ENCODE measurements around the gene HOXC6.
"Not testable (repeated sequence)": the region's sequence is repeated elsewhere in the genome, so short reads cannot be mapped to it uniquely, and the experiment has no call there.

Gene HOXC6

GRCh38 chr12:54053003-54053750, 24.9 kb downstream of the HOXC6 start:
- DNase-seq (ENCODE audit: low spot score) = peak; percentile 60

DNA sequence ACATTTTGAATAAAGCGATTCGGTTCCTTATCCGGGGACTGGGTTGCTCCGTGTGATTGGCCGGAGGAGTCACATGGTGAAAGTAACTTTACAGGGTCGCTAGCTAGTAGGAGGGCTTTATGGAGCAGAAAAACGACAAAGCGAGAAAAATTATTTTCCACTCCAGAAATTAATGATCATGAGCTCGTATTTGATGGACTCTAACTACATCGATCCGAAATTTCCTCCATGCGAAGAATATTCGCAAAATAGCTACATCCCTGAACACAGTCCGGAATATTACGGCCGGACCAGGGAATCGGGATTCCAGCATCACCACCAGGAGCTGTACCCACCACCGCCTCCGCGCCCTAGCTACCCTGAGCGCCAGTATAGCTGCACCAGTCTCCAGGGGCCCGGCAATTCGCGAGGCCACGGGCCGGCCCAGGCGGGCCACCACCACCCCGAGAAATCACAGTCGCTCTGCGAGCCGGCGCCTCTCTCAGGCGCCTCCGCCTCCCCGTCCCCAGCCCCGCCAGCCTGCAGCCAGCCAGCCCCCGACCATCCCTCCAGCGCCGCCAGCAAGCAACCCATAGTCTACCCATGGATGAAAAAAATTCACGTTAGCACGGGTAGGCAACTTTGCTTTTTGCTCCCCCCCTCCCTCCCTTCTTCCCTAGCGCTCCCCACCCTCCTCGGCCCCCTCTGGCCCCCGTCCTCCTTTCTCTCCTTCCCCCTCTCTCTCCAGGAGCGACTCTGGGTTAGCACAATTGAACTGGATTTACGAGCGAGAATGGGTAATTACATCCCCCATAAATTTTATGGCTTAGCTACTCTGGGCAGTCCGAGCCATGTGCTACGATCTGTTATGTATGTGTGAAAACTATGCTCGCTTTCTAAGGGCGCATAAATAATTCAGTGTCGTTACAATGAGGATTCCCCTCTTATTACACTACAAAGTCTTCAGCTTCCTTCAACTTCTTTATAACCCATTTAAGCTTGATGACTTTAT, 25.8 kb downstream of the HOXC6 start, which contains the start of gene HOXC4:
TSS of gene HOXC4 (plus strand) at position 85 of the 991 bp plus-strand sequence. CDS start at position 173, 88 bp downstream.
- peak; percentile 64 for DNase-seq (ENCODE audit: low spot score)

DNA sequence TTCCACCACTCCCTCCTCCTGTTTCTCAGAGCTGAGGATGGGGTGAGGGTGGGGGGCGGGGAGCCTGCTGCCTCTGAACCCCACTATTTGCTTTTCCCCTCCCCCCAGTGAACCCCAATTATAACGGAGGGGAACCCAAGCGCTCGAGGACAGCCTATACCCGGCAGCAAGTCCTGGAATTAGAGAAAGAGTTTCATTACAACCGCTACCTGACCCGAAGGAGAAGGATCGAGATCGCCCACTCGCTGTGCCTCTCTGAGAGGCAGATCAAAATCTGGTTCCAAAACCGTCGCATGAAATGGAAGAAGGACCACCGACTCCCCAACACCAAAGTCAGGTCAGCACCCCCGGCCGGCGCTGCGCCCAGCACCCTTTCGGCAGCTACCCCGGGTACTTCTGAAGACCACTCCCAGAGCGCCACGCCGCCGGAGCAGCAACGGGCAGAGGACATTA, 26.5 kb downstream of the HOXC6 start:
- no peak for DNase-seq (ENCODE audit: low spot score)

DNA sequence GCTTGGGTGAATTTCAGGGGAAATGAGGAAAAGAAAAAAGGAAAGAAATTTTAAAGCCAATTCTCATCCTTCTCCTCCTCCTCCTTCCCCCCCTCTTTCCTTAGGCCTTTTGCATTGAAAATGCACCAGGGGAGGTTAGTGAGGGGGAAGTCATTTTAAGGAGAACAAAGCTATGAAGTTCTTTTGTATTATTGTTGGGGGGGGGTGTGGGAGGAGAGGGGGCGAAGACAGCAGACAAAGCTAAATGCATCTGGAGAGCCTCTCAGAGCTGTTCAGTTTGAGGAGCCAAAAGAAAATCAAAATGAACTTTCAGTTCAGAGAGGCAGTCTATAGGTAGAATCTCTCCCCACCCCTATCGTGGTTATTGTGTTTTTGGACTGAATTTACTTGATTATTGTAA, 27.3 kb downstream of the HOXC6 start:
- DNase-seq (ENCODE audit: low spot score) = no peak

DNA sequence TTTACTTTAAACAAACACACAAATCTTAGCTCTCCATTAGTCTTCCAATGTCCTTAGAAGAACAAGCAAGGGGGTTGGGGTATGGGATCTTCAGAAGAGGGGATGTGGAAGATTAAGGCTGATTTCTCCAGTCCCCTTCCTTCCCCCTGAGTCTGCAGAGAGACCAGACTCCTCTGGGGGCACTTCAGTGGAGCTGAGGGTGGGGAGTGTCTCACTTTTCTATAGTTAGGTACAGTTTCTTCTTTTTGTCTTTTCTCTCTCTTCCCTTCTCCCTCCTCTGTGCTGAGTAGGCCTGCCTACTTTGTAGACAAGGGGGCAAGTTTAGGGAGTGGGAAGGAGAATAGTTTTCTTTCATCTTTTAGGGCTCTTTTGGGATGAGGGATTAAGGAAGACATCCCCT, 27.9 kb downstream of the HOXC6 start:
- DNase-seq (ENCODE audit: low spot score) = no peak

GRCh38 chr12:54058128-54058768, 30.0 kb downstream of the HOXC6 start:
- DNase-seq (ENCODE audit: low spot score) = no peak

- DNase-seq (ENCODE audit: low spot score) = no peak
Observed at GRCh38 chr12:54059668-54060067, 31.4 kb downstream of the HOXC6 start.

DNA sequence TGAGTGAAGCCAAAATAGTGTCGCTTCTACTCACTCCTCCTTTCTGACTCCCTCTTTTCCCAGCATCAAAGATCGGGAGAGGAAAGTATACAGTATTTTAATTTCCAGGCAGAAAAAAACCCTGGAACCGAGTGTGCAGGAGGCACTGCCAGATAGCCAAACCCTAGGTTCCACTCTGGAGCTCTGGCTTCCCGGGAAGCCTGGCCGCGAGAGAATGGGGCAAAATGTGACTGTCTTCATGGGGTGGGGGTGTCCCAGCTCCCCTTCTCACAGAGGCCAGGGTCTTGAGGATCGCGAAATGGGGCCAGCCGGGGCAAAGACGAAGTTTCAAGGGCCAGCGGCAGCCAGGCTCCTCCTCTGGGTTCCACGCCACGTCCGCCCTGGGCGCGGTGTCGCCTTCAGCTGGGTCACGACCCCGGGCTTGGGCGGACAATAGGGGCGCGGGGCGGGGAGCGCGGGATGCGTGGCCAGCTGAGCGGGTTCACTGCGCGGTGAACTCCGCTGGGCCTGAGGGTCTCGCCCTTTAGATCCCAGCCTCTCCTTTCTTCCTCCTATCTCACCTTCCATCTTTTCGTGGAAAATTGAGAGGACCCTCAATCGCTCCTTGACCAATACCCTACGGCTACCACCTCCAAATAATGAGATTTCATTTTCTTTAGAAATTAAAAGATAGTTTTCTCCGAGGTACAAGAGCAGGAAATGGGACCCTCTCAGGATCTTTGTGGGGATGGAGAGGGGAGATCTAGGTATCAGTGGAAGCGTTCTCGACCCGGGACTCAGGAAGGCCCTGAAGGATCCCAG, 32.1 kb downstream of the HOXC6 start:
- DNase-seq (ENCODE audit: low spot score) = no peak

- DNase-seq (ENCODE audit: low spot score) = no peak
Observed at GRCh38 chr12:54060975-54061778, 32.9 kb downstream of the HOXC6 start.

DNA sequence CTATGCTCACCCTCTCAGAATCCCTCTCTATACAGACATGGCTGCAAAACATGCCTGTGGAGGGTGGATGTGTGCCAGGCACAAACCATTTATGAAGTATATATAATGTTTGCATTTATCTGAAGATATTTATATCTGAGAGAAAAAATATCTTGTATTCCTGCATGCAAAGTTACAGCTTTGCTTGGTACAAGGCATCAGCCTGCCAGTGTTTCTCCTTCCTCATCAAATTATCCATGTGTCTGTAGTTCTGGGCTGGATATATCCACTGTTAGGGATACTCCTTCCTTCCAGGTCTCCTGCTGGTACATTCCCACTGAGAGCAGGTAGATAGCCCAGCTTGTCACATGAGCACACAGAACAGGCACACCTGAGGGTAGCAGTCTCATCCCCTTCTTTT, 37.4 kb downstream of the HOXC6 start:
- DNase-seq (ENCODE audit: low spot score) = no peak

GRCh38 chr12:54066408-54066807, 38.2 kb downstream of the HOXC6 start:
- DNase-seq (ENCODE audit: low spot score) = no peak

DNA sequence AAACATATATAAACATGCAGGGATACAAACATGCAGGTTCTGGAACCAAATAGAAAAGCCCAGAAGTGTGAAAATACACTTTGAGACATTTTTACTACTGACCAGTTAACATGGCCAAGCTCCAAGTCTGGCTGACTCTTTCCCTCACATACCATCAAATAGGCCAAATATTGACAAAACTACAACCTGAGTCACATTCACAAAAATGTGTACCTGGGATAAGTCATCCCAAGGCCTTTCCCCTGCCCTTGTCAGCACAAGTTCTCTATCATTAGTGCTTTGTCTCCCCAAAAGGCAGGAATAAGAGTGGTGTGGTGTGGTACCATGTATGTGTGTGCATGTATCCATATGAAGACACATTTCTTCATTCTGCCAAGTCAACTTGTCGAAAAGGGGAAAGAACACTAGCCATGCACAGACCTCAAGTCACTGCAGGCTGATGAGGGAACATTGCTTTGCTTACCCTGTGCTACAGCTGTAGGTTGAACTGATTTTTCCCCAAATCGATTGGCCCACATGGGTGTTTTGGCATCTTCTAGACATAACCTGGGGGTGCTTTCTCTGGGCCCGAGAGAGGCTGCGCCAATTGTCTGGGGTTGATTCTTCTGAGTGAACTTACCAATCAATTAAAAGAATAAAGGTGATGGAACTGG, 40.3 kb downstream of the HOXC6 start:
- DNase-seq (ENCODE audit: low spot score) = no peak

- peak; percentile 58 for DNase-seq (ENCODE audit: low spot score)
Observed at GRCh38 chr12:54071942-54072341, 43.7 kb downstream of the HOXC6 start.

DNA sequence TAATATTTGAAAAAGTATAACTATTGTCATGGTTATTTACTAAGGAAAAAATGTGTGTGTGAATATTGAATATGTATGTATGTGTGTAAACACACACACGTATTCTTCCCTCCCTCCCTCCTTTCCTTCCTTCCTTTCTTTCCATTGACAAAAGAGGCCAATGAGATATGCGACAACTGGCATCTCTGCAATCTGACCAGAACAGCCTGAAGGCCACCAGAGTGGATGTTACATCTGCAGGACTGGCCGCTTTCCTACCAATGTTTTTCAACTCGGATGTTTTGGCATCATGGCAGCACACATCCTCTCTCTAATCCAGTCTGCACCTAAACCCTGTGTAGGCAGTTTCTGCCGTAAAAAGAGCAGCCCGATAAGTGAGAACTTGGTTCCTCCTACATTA, 46.1 kb downstream of the HOXC6 start:
- no peak for DNase-seq (ENCODE audit: low spot score)

GRCh38 chr12:54075409-54075808, 47.2 kb downstream of the HOXC6 start:
- no peak for DNase-seq (ENCODE audit: low spot score)

- no peak for DNase-seq (ENCODE audit: low spot score)
Observed at GRCh38 chr12:54075974-54076373, 47.7 kb downstream of the HOXC6 start.

GRCh38 chr12:54077843-54078242, 49.6 kb downstream of the HOXC6 start:
- DNase-seq (ENCODE audit: low spot score) = not testable (repeated sequence)

- DNase-seq (ENCODE audit: low spot score) = not testable (repeated sequence)
Observed at GRCh38 chr12:54079115-54079514, 50.9 kb downstream of the HOXC6 start.

All from SK-N-DZ (cell line).